HCT116 (cell line): ENCODE data around the gene ANGPTL5.

ENCODE experiments used
- CEBPB ChIP-seq: IDR thresholded peaks from 2 replicates; pipeline ENCODE4 v1.6.1; 2012; ENCODE audit warnings: low read depth
- POLR2A ChIP-seq: IDR thresholded peaks from 2 replicates; pipeline ENCODE4 v1.7.0; 2011; ENCODE audit warnings: borderline replicate concordance; ENCODE audit not compliant: insufficient read depth, insufficient read length; ENCODE audit errors: extremely low read depth
- TF ChIP-seq, protein P1 (sequence below), 3 experiments: fragments of 200-600 bp in 1 of 3; sonication (generic) in 1 of 3; IDR thresholded peaks in 2 of 3; conservative IDR thresholded peaks in 1 of 3; 2 replicates each; pipeline ENCODE4 v1.5.1; 2012 to 2017; ENCODE audit warnings: low read depth in 2 of 3, low read length in 2 of 3, antibody characterized with exemption in 1 of 3, borderline replicate concordance in 1 of 3, control low read depth in 1 of 3, mild to moderate bottlenecking in 1 of 3, mixed read lengths in 1 of 3, mixed run types in 1 of 3, moderate library complexity in 1 of 3; ENCODE audit not compliant: insufficient read depth in 1 of 3
- TF ChIP-seq, protein P2 (sequence below): IDR thresholded peaks from 2 replicates; pipeline ENCODE4 v1.6.1; 2012; ENCODE audit warnings: low read depth
- TF ChIP-seq, protein P3 (sequence below): IDR thresholded peaks from 2 replicates; pipeline ENCODE4 v1.6.1; 2012

DNA sequence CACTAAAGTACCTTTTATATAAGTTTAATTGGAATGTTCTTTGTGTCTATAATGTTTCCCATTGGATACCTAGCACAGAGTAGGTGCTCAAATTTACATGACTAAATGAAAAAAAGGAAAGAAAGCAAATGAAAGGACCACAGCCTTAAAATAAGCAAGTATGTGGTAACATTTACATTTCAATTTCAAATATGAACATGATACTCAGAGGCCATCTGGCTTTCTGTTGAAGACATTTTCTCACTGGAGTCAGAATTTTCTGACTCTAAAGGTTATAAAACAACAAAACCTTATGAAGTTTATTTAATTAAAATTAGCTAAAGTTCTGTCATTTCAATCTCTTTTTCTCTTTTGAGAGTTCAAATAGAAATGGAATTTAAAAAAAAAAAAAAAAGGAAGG lies 904 bp upstream of the ANGPTL5 start:
- TF ChIP-seq, protein P1, sequence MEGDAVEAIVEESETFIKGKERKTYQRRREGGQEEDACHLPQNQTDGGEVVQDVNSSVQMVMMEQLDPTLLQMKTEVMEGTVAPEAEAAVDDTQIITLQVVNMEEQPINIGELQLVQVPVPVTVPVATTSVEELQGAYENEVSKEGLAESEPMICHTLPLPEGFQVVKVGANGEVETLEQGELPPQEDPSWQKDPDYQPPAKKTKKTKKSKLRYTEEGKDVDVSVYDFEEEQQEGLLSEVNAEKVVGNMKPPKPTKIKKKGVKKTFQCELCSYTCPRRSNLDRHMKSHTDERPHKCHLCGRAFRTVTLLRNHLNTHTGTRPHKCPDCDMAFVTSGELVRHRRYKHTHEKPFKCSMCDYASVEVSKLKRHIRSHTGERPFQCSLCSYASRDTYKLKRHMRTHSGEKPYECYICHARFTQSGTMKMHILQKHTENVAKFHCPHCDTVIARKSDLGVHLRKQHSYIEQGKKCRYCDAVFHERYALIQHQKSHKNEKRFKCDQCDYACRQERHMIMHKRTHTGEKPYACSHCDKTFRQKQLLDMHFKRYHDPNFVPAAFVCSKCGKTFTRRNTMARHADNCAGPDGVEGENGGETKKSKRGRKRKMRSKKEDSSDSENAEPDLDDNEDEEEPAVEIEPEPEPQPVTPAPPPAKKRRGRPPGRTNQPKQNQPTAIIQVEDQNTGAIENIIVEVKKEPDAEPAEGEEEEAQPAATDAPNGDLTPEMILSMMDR (IDR thresholded peaks at IDR 0.05 in 2 of 3, conservative IDR thresholded peaks at IDR 0.05 in 1 of 3; ENCODE audit: borderline replicate concordance in 1 of 3, insufficient read depth in 1 of 3, low read depth in 2 of 3, low read length in 2 of 3), result no peak
- no peak for TF ChIP-seq POLR2A
- TF ChIP-seq, protein P2, sequence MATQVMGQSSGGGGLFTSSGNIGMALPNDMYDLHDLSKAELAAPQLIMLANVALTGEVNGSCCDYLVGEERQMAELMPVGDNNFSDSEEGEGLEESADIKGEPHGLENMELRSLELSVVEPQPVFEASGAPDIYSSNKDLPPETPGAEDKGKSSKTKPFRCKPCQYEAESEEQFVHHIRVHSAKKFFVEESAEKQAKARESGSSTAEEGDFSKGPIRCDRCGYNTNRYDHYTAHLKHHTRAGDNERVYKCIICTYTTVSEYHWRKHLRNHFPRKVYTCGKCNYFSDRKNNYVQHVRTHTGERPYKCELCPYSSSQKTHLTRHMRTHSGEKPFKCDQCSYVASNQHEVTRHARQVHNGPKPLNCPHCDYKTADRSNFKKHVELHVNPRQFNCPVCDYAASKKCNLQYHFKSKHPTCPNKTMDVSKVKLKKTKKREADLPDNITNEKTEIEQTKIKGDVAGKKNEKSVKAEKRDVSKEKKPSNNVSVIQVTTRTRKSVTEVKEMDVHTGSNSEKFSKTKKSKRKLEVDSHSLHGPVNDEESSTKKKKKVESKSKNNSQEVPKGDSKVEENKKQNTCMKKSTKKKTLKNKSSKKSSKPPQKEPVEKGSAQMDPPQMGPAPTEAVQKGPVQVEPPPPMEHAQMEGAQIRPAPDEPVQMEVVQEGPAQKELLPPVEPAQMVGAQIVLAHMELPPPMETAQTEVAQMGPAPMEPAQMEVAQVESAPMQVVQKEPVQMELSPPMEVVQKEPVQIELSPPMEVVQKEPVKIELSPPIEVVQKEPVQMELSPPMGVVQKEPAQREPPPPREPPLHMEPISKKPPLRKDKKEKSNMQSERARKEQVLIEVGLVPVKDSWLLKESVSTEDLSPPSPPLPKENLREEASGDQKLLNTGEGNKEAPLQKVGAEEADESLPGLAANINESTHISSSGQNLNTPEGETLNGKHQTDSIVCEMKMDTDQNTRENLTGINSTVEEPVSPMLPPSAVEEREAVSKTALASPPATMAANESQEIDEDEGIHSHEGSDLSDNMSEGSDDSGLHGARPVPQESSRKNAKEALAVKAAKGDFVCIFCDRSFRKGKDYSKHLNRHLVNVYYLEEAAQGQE, result no peak
- TF ChIP-seq CEBPB, result no peak
- TF ChIP-seq, protein P3, sequence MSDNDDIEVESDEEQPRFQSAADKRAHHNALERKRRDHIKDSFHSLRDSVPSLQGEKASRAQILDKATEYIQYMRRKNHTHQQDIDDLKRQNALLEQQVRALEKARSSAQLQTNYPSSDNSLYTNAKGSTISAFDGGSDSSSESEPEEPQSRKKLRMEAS, result no peak
